WTC11 (cell line): ENCODE results near the gene FGF22.

ENCODE experiments used
- ATF2 ChIP-seq: sonication (generic); formaldehyde crosslinking; IDR thresholded peaks from 2 replicates; pipeline ENCODE4 v1.8.1; 2022; ENCODE audit warnings: low read depth, missing genetic modification reagents, borderline replicate concordance
- CTCF ChIP-seq: fragments of 200-600 bp; IDR thresholded peaks from 2 replicates; pipeline ENCODE4 v1.8.0; 2022; ENCODE audit warnings: antibody characterized with exemption
- E2F1 ChIP-seq: sonication (generic); formaldehyde crosslinking; IDR thresholded peaks from 2 replicates; pipeline ENCODE4 v1.8.0; 2022; ENCODE audit warnings: mild to moderate bottlenecking, missing genetic modification reagents
- ESRRA ChIP-seq: sonication (generic); formaldehyde crosslinking; IDR thresholded peaks from 2 replicates; pipeline ENCODE4 v1.8.1; 2022; ENCODE audit warnings: mild to moderate bottlenecking, missing genetic modification reagents, borderline replicate concordance
- JUN ChIP-seq: sonication (generic); formaldehyde crosslinking; IDR thresholded peaks from 2 replicates; pipeline ENCODE4 v1.8.0; 2023; ENCODE audit warnings: mild to moderate bottlenecking, missing genetic modification reagents
- NFE2L1 ChIP-seq: sonication (generic); formaldehyde crosslinking; IDR thresholded peaks from 2 replicates; pipeline ENCODE4 v1.8.1; 2023; ENCODE audit warnings: missing genetic modification reagents
- NR2C2 ChIP-seq: sonication (generic); formaldehyde crosslinking; IDR thresholded peaks from 2 replicates; pipeline ENCODE4 v1.8.0; 2022; ENCODE audit warnings: mild to moderate bottlenecking, missing genetic modification reagents
- SMAD4 ChIP-seq: sonication (generic); formaldehyde crosslinking; IDR thresholded peaks from 2 replicates; pipeline ENCODE4 v1.8.0; 2022; ENCODE audit warnings: mild to moderate bottlenecking, missing genetic modification reagents
- TP53 ChIP-seq: sonication (generic); formaldehyde crosslinking; IDR thresholded peaks from 2 replicates; pipeline ENCODE4 v1.8.1; 2023; ENCODE audit warnings: mild to moderate bottlenecking, missing genetic modification reagents
- ZNF138 ChIP-seq: sonication (generic); formaldehyde crosslinking; conservative IDR thresholded peaks from 2 replicates; pipeline ENCODE4 v1.8.1; 2022; ENCODE audit warnings: mild to moderate bottlenecking, moderate library complexity, missing genetic modification reagents
- ZNF232 ChIP-seq: sonication (generic); formaldehyde crosslinking; IDR thresholded peaks from 2 replicates; pipeline ENCODE4 v1.8.0; 2022; ENCODE audit warnings: mild to moderate bottlenecking, missing genetic modification reagents

- TF ChIP-seq CTCF (no peak), NR2C2 (CRISPR knock-in tag) (no peak), JUN (CRISPR knock-in tag) (no peak), E2F1 (CRISPR knock-in tag) (no peak), TP53 (CRISPR knock-in tag) (no peak), ATF2 (no peak), ESRRA (0 out of 2 replicates have a peak, but pooled peaks have one; percentile 13), SMAD4 (CRISPR knock-in tag) (no peak), ZNF138 (no peak), NFE2L1 (CRISPR knock-in tag) (no peak), ZNF232 (no peak)
Observed at GRCh38 chr19:662962-663681, 23.4 kb downstream of the FGF22 start, which contains the start of gene RNF126.
